ENCODE data around the gene OOSP2.
"Not testable (repeated sequence)": the region's sequence is repeated elsewhere in the genome, so short reads cannot be mapped to it uniquely, and the experiment has no call there.

OOSP2 gene

DNA sequence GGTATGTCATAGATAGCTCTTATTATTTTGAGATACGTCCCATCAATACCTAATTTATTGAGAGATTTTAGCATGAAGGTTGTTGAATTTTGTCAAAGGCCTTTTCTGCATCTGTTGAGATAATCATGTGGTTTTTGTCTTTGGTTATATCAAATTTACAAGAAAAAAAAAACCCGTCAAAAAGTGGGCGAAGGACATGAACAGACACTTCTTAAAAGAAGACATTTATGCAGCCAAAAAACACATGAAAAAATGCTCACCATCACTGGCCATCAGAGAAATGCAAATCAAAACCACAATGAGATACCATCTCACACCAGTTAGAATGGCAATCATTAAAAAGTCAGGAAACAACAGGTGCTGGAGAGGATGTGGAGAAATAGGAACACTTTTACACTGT is 10.6 kb downstream of the OOSP2 start:
- not testable (repeated sequence) for H3F3A ChIP-seq (ENCODE audit: low read depth); H3K9me2 ChIP-seq (replicated peaks; ENCODE audit: low read depth, low read length); H2AFZ ChIP-seq (ENCODE audit: low read length); H3K4me1 ChIP-seq (ENCODE audit: insufficient read depth, low read length, poor library complexity, severe bottlenecking); H3K4me2 ChIP-seq (ENCODE audit: low read depth, low read length, poor library complexity, severe bottlenecking); H4K20me1 ChIP-seq (ENCODE audit: insufficient read depth, low read length, poor library complexity, severe bottlenecking); H3K9me3 ChIP-seq (ENCODE audit: insufficient read depth, low read depth, low read length); H3K79me2 ChIP-seq (ENCODE audit: insufficient read depth, low read length); H3K9ac ChIP-seq (ENCODE audit: low read depth, low read length, poor library complexity, severe bottlenecking); H3K27me3 ChIP-seq (ENCODE audit: insufficient read depth, low read length, poor library complexity, severe bottlenecking); H3K4me3 ChIP-seq (ENCODE audit: low read length, poor library complexity, severe bottlenecking); H3K36me3 ChIP-seq (ENCODE audit: insufficient read depth, low read length)

DNA sequence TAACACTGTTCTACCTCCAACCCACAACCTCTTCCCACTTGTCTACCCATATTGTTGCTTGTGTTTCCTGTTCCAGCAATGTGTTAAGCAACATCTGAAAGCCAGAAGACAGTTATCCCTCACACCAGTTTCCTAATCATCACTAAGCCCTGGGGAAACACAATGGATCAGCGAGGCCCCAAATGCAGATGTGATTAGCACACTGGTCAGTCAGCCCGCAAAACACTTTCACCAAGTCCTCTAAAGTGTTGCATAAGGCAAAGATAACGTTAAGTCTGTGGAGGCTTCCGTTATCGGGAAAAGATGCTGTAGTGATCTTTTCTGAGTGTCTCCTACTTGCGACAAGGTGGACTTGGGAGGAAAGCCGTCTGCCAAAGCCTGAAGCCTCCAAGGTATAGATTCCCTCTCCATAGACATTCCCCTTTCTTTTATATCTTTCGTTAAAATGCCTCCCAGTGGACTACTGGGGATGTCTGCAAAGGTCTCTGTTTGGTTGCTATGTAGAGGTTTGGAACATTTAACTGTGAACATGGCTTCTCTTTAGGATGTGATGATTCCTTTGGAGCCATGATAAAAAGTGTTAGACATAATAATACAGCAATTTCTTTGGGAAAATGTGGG is 16.2 kb downstream of the OOSP2 start, which contains the start of gene MS4A3:
TSS of gene MS4A3 (plus strand) at position 317 of the 621 bp plus-strand sequence. CDS start 4,496 bp downstream, outside the sequence.
- H2AFZ ChIP-seq (ENCODE audit: low read length) = no peak within 1 kb of the TSS

DNA sequence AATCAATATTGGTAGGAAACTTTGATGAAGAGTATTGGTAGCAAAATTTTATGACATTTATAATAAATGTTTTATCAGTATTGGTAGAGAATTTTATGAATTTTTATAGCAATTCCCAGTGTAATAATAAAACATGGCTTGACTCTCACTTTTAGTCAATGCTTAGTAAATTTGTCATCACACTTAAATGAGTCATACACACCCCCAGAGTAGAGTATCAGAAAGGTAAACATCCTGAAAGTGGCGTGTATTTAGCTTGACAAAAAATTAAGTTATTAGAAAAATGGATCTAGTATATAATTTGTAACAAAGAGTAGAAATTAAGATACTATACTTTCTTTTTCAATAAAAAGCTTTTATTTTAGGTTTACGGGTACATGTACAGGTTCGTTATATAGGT is 18.8 kb downstream of the OOSP2 start:
- Histone ChIP-seq H2AFZ (ENCODE audit: low read length) (no peak overlapping the region), H3K36me3 (ENCODE audit: insufficient read depth, low read length) (no peaks in the 10 kb centered on the region), H3K9me3 (ENCODE audit: insufficient read depth, low read depth, low read length) (no peaks in the 10 kb centered on the region), H3K4me3 (ENCODE audit: low read length, poor library complexity, severe bottlenecking) (no peak overlapping the region), H3F3A (ENCODE audit: low read depth) (no peaks in the 10 kb centered on the region), H3K4me1 (ENCODE audit: insufficient read depth, low read length, poor library complexity, severe bottlenecking) (no peaks in the 10 kb centered on the region), H3K27me3 (ENCODE audit: insufficient read depth, low read length, poor library complexity, severe bottlenecking) (no peaks in the 10 kb centered on the region), H3K9ac (ENCODE audit: low read depth, low read length, poor library complexity, severe bottlenecking) (no peak overlapping the region), H3K4me2 (ENCODE audit: low read depth, low read length, poor library complexity, severe bottlenecking) (no peak overlapping the region), H3K79me2 (ENCODE audit: insufficient read depth, low read length) (no peaks in the 10 kb centered on the region), H4K20me1 (ENCODE audit: insufficient read depth, low read length, poor library complexity, severe bottlenecking) (no peaks in the 10 kb centered on the region), H3K9me2 (replicated peaks; ENCODE audit: low read depth, low read length) (no peaks in the 10 kb centered on the region)
- TF ChIP-seq EZH2phosphoT487 (IDR thresholded peaks at IDR 0.05; ENCODE audit: borderline replicate concordance) = no peak
- TF ChIP-seq, protein P1, sequence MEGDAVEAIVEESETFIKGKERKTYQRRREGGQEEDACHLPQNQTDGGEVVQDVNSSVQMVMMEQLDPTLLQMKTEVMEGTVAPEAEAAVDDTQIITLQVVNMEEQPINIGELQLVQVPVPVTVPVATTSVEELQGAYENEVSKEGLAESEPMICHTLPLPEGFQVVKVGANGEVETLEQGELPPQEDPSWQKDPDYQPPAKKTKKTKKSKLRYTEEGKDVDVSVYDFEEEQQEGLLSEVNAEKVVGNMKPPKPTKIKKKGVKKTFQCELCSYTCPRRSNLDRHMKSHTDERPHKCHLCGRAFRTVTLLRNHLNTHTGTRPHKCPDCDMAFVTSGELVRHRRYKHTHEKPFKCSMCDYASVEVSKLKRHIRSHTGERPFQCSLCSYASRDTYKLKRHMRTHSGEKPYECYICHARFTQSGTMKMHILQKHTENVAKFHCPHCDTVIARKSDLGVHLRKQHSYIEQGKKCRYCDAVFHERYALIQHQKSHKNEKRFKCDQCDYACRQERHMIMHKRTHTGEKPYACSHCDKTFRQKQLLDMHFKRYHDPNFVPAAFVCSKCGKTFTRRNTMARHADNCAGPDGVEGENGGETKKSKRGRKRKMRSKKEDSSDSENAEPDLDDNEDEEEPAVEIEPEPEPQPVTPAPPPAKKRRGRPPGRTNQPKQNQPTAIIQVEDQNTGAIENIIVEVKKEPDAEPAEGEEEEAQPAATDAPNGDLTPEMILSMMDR (conservative IDR thresholded peaks at IDR 0.05; ENCODE audit: low read length) = no peak

More for the DNA sequence above, 16.2 kb downstream of the OOSP2 start, which contains the start of gene MS4A3:
- H3K4me1 ChIP-seq (ENCODE audit: insufficient read depth, low read length, poor library complexity, severe bottlenecking) = no peaks in the 10 kb centered on the region
- no peaks in the 10 kb centered on the region for H3K27me3 ChIP-seq (ENCODE audit: insufficient read depth, low read length, poor library complexity, severe bottlenecking)
- H3F3A ChIP-seq (ENCODE audit: low read depth) = no peaks in the 10 kb centered on the region
- no peaks in the 10 kb centered on the region for H3K79me2 ChIP-seq (ENCODE audit: insufficient read depth, low read length)
- no peak within 1 kb of the TSS for H3K9ac ChIP-seq (ENCODE audit: low read depth, low read length, poor library complexity, severe bottlenecking)
- H4K20me1 ChIP-seq (ENCODE audit: insufficient read depth, low read length, poor library complexity, severe bottlenecking) = no peaks in the 10 kb centered on the region
- H3K9me3 ChIP-seq (ENCODE audit: insufficient read depth, low read depth, low read length) = 0 out of 2 replicates have a peak, but pooled peaks cover 3% of the 10 kb centered on the region
- no peaks in the 10 kb centered on the region for H3K36me3 ChIP-seq (ENCODE audit: insufficient read depth, low read length)
- H3K4me2 ChIP-seq (ENCODE audit: low read depth, low read length, poor library complexity, severe bottlenecking) = no peak within 1 kb of the TSS
- TF ChIP-seq, protein P1 (conservative IDR thresholded peaks at IDR 0.05; ENCODE audit: low read length) = no peak
- no peak for TF ChIP-seq EZH2phosphoT487 (IDR thresholded peaks at IDR 0.05; ENCODE audit: borderline replicate concordance)
- H3K9me2 ChIP-seq (replicated peaks; ENCODE audit: low read depth, low read length) = no peaks in the 10 kb centered on the region
- no peak within 1 kb of the TSS for H3K4me3 ChIP-seq (ENCODE audit: low read length, poor library complexity, severe bottlenecking)
